Gastrocnemius medialis (tissue), 4 donors: Measurements from ENCODE around the gene ZNF30.
"Not testable (repeated sequence)": the region's sequence is repeated elsewhere in the genome, so short reads cannot be mapped to it uniquely, and the experiment has no call there.

Experiments
- POLR2A ChIP-seq, 2 donors: fragments of 450-650 bp; IDR thresholded peaks; one replicate each; pipeline ENCODE4 v1.6.1; 2017; ENCODE audit warnings: antibody characterized with exemption in 2 of 2, mild to moderate bottlenecking in 2 of 2, moderate library complexity in 2 of 2
- TF ChIP-seq, protein P1 (sequence below), 5 experiments: fragments of 450-650 bp in 3 of 5; fragments of 200-600 bp in 2 of 5; sonication (generic) in 2 of 5; IDR thresholded peaks in 4 of 5; conservative IDR thresholded peaks in 1 of 5; 1 replicate in 4 of 5; 2 replicates in 1 of 5; pipeline ENCODE4 v1.5.1; 2016 to 2019; ENCODE audit warnings: antibody characterized with exemption in 5 of 5, mild to moderate bottlenecking in 3 of 5, moderate library complexity in 3 of 5

DNA sequence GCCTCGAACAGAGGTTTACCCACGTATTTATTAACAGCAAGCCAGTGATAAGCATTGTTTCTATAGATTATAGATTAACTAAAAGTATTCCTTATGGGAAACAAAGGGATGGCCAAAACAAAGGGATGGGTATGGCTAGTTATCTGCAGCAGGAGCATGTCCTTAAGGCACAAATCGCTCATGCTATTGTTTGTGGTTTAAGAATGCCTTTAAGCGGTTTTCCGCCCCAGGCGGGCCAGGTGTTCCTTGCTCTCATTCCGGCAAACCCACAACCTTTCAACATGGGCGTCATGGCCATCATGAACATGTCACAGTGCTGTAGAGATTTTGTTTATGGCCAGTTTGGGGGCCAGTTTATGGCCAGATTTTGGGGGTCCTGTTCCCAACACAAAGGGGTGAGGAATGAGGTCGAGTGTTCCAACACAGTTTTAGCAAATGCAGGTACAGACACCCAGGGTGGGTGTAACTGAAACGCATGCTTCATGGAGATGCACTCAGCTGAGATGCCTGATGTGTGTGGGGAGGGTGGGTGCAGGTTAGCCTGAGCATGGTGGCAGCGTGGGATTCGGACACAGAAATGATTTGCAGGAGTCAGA is 43.6 kb downstream of the ZNF30 start:
- TF ChIP-seq, protein P1, sequence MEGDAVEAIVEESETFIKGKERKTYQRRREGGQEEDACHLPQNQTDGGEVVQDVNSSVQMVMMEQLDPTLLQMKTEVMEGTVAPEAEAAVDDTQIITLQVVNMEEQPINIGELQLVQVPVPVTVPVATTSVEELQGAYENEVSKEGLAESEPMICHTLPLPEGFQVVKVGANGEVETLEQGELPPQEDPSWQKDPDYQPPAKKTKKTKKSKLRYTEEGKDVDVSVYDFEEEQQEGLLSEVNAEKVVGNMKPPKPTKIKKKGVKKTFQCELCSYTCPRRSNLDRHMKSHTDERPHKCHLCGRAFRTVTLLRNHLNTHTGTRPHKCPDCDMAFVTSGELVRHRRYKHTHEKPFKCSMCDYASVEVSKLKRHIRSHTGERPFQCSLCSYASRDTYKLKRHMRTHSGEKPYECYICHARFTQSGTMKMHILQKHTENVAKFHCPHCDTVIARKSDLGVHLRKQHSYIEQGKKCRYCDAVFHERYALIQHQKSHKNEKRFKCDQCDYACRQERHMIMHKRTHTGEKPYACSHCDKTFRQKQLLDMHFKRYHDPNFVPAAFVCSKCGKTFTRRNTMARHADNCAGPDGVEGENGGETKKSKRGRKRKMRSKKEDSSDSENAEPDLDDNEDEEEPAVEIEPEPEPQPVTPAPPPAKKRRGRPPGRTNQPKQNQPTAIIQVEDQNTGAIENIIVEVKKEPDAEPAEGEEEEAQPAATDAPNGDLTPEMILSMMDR (IDR thresholded peaks at IDR 0.05 in 4 of 5, conservative IDR thresholded peaks at IDR 0.05 in 1 of 5): not testable (repeated sequence)
- not testable (repeated sequence) for TF ChIP-seq POLR2A (IDR thresholded peaks at IDR 0.05)
